SK-N-SH (cell line): ENCODE measurements around the gene NECTIN2. TPM values are rescaled to one million over a fixed set of nuclear protein-coding genes. Genes with fewer than 3 reads are reported as not detected.

Experiments used
- CTCF ChIA-PET: fragments of 300-600, 350-600 bp; formaldehyde crosslinking; extraction: SDS; loops from one replicate; lab custom pipeline; 2021; lab: Yijun Ruan, JAX
- POLR2A ChIA-PET: fragments of 350-600 bp; sonication (Branson Sonifier 250); formaldehyde crosslinking; extraction: SDS; loops from one replicate; lab custom pipeline; 2020; ENCODE audit warnings: antibody characterized with exemption, inconsistent platforms; lab: Yijun Ruan, JAX
- DNase-seq: peaks from one replicate; pipeline ENCODE4 v3.0.0; 2012
- H2AFZ ChIP-seq: fragments of 200-600 bp; sonication (generic); 2 replicates; pipeline ENCODE4 v1.8.1; 2016; ENCODE audit warnings: antibody characterized with exemption, mild to moderate bottlenecking, low read depth
- H3F3A ChIP-seq: fragments of 200-600 bp; sonication (generic); replicated peaks from 2 replicates; pipeline ENCODE3; 2016; ENCODE audit warnings: antibody characterized with exemption, mild to moderate bottlenecking; ENCODE audit not compliant: insufficient read depth
- H3K27ac ChIP-seq, 2 experiments: fragments of 200-500 bp in 1 of 2; fragments of 200-600 bp in 1 of 2; sonication (Bioruptor generic) in 1 of 2; sonication (generic), shearing (Covaris generic) in 1 of 2; 2 replicates each; pipeline versions ENCODE4 v1.5.1 to v1.6.1; 2014 to 2016; ENCODE audit warnings: low read depth in 2 of 2, inconsistent platforms in 1 of 2, low read length in 1 of 2, mild to moderate bottlenecking in 1 of 2, mixed read lengths in 1 of 2
- H3K27me3 ChIP-seq: fragments of 200-600 bp; sonication (generic), shearing (Covaris generic); 2 replicates; pipeline ENCODE4 v1.6.1; 2016; ENCODE audit warnings: mixed run types; ENCODE audit not compliant: insufficient read depth
- H3K36me3 ChIP-seq, 2 experiments: fragments of 200-500 bp in 1 of 2; fragments of 200-600 bp in 1 of 2; sonication (Bioruptor generic) in 1 of 2; sonication (generic) in 1 of 2; replicated peaks in 1 of 2; 2 replicates each; pipeline versions ENCODE3 to v1.5.1; 2014 to 2016; ENCODE audit warnings: low read length in 1 of 2, mild to moderate bottlenecking in 1 of 2; ENCODE audit not compliant: insufficient read depth in 2 of 2, control insufficient read depth in 1 of 2
- H3K4me1 ChIP-seq, 2 experiments: fragments of 200-500 bp in 1 of 2; fragments of 200-600 bp in 1 of 2; sonication (Bioruptor generic) in 1 of 2; sonication (generic), shearing (Covaris generic) in 1 of 2; 2 replicates each; pipeline versions ENCODE4 v1.5.1 to v1.6.1; 2014 to 2016; ENCODE audit warnings: low read depth in 1 of 2, low read length in 1 of 2, mixed run types in 1 of 2; ENCODE audit not compliant: insufficient read depth in 2 of 2, control insufficient read depth in 1 of 2
- H3K4me2 ChIP-seq: fragments of 200-600 bp; sonication (generic), shearing (Covaris generic); 2 replicates; pipeline ENCODE4 v1.6.1; 2017; ENCODE audit warnings: mixed run types
- H3K4me3 ChIP-seq, 2 experiments: fragments of 200-500 bp in 1 of 2; fragments of 200-600 bp in 1 of 2; sonication (Bioruptor generic) in 1 of 2; sonication (generic), shearing (Covaris generic) in 1 of 2; 2 replicates each; pipeline versions ENCODE4 v1.5.1 to v1.8.1; 2014 to 2016; ENCODE audit warnings: low read depth in 2 of 2, inconsistent platforms in 1 of 2, low read length in 1 of 2, mild to moderate bottlenecking in 1 of 2, mixed read lengths in 1 of 2, moderate library complexity in 1 of 2
- H3K79me2 ChIP-seq: fragments of 200-600 bp; sonication (generic); 2 replicates; pipeline ENCODE4 v1.8.1; 2017; ENCODE audit warnings: mild to moderate bottlenecking; ENCODE audit not compliant: insufficient read depth
- H3K9ac ChIP-seq: fragments of 200-600 bp; sonication (generic); 2 replicates; pipeline ENCODE4 v1.6.1; 2017; ENCODE audit warnings: mixed run types
- H3K9me2 ChIP-seq: fragments of 200-600 bp; sonication (generic); 2 replicates; pipeline ENCODE4 v1.6.1; 2017; ENCODE audit warnings: mixed run types
- H3K9me3 ChIP-seq: fragments of 200-600 bp; sonication (generic); 2 replicates; pipeline ENCODE4 v1.6.1; 2017; ENCODE audit warnings: mixed run types, mild to moderate bottlenecking, moderate library complexity
- H4K20me1 ChIP-seq: fragments of 200-600 bp; sonication (generic); 2 replicates; pipeline ENCODE4 v1.6.1; 2017; ENCODE audit warnings: mild to moderate bottlenecking, mixed run types; ENCODE audit not compliant: insufficient read depth
- CTCF ChIP-seq: fragments of 200-600 bp; sonication (generic); IDR thresholded peaks from 2 replicates; pipeline ENCODE4 v1.6.1; 2017; ENCODE audit warnings: antibody characterized with exemption, mild to moderate bottlenecking, moderate library complexity
- EP300 ChIP-seq, 2 experiments: IDR thresholded peaks; 2 replicates each; pipeline versions ENCODE4 v1.4.0 to v1.6.1; 2012; ENCODE audit warnings: borderline replicate concordance in 1 of 2, low read depth in 1 of 2, low read length in 1 of 2
- EZH2phosphoT487 ChIP-seq: fragments of 200-600 bp; sonication (generic); IDR thresholded peaks from 2 replicates; pipeline ENCODE4 v1.6.1; 2017; ENCODE audit warnings: low read depth, mixed run types, mild to moderate bottlenecking, antibody characterized with exemption, moderate library complexity, borderline replicate concordance
- GABPA ChIP-seq: IDR thresholded peaks from 2 replicates; pipeline ENCODE4 v1.4.0; 2012; ENCODE audit warnings: low read depth, mild to moderate bottlenecking
- GATA2 ChIP-seq: sonication (generic); formaldehyde crosslinking; IDR thresholded peaks from 2 replicates; pipeline ENCODE4 v1.5.0; 2020; ENCODE audit warnings: mild to moderate bottlenecking, missing genetic modification reagents
- JUND ChIP-seq: IDR thresholded peaks from 2 replicates; pipeline ENCODE4 v1.4.0; 2012
- MAX ChIP-seq: IDR thresholded peaks from 2 replicates; pipeline ENCODE4 v1.4.0; 2012; ENCODE audit warnings: low read depth
- MEF2A ChIP-seq: IDR thresholded peaks from 2 replicates; pipeline ENCODE4 v1.4.0; 2012; ENCODE audit warnings: low read depth, borderline replicate concordance
- MXI1 ChIP-seq: IDR thresholded peaks from 2 replicates; pipeline ENCODE4 v1.6.1; 2012; ENCODE audit warnings: mild to moderate bottlenecking, low read depth, low read length, improper control_type of control experiment
- NRF1 ChIP-seq: IDR thresholded peaks from 2 replicates; pipeline ENCODE4 v1.6.1; 2012; ENCODE audit warnings: low read depth, mild to moderate bottlenecking, low read length
- PBX3 ChIP-seq: IDR thresholded peaks from 2 replicates; pipeline ENCODE4; 2012
- POLR2AphosphoS5 ChIP-seq: IDR thresholded peaks from 2 replicates; pipeline ENCODE4 v1.6.1; 2012; ENCODE audit warnings: low read depth, low read length
- RXRA ChIP-seq: IDR thresholded peaks from 2 replicates; pipeline ENCODE4 v1.4.0; 2012; ENCODE audit warnings: low read depth, mild to moderate bottlenecking, borderline replicate concordance
- TAF1 ChIP-seq: IDR thresholded peaks from 2 replicates; pipeline ENCODE4 v1.6.1; 2012; ENCODE audit warnings: low read depth, mild to moderate bottlenecking, low read length, moderate library complexity, borderline replicate concordance
- TCF12 ChIP-seq: IDR thresholded peaks from 2 replicates; pipeline ENCODE4 v1.4.0; 2012
- USF1 ChIP-seq: IDR thresholded peaks from 2 replicates; pipeline ENCODE4 v1.4.0; 2012; ENCODE audit warnings: low read depth, borderline replicate concordance
- YY1 ChIP-seq: IDR thresholded peaks from 2 replicates; pipeline ENCODE4 v1.4.0; 2012; ENCODE audit warnings: low read depth, mild to moderate bottlenecking
- ZBTB33 ChIP-seq: IDR thresholded peaks from 2 replicates; pipeline ENCODE4 v1.4.0; 2012; ENCODE audit warnings: low read depth, borderline replicate concordance
- WGBS: methylation state at CpG from one replicate; pipeline ENCODE4 v1.1.6; 2017; ENCODE audit warnings: low lambda C conversion rate; 5-methylcytosine and 5-hydroxymethylcytosine counted together
- polyA plus RNA-seq, 3 experiments: library from polyadenylated mRNA; depleted of rRNA; stranded (reverse); fragments of >200 nt; gene quantifications; 2 replicates each; pipeline ENCODE4 v1.2.3, GENCODE V29; 2012

Gene NECTIN2
- polyA plus RNA-seq, 1 of the 3 experiments (the other 2 are of a cell fraction) = 121 TPM

GRCh38 chr19:44817725-44818465 is 28.2 kb upstream of the NECTIN2 start (continued):
- no peak for TF ChIP-seq ZBTB33
- no peak for TF ChIP-seq TAF1
- TF ChIP-seq POLR2AphosphoS5 = no peak
- no peak for TF ChIP-seq RXRA
- no peak for TF ChIP-seq MEF2A

- Histone ChIP-seq H3K36me3 (no peaks in the 10 kb centered on the region), H3F3A (no peaks in the 10 kb centered on the region), H3K27ac (no peak overlapping the region), H2AFZ (no peak overlapping the region), H3K4me2 (no peak overlapping the region), H3K27me3 (peaks cover 20% of the 10 kb centered on the region; the same call in 1 of the 2 replicates), H3K9me3 (no peaks in the 10 kb centered on the region), H4K20me1 (no peaks in the 10 kb centered on the region), H3K4me1 (no peaks in the 10 kb centered on the region), H3K4me3 (no peak overlapping the region), H3K9ac (no peak overlapping the region), H3K9me2 (no peaks in the 10 kb centered on the region), H3K79me2 (no peaks in the 10 kb centered on the region)
- DNase-seq = no peak
- TF ChIP-seq NRF1 = no peak
- ChIA-PET POLR2A (no interaction called here), CTCF (interaction anchor here (1.0 to 1.5 kb wide), 3 partner anchors 11 to 26 kb away, joined by 3 to 4 read pairs (median 4); no protein-coding TSS in a partner anchor)
- 47% methylated on average over 16 of the region's 20 CpGs for WGBS
Observed at GRCh38 chr19:44818466-44819031, 27.5 kb upstream of the NECTIN2 start.

GRCh38 chr19:44819246-44819832 is 26.8 kb upstream of the NECTIN2 start:
- 54% methylated on average over 28 of the region's 28 CpGs for WGBS
- no peak for TF ChIP-seq PBX3
- TF ChIP-seq YY1 = no peak
- no peak for TF ChIP-seq MEF2A
- TF ChIP-seq CTCF = no peak
- no peak for TF ChIP-seq JUND
- no peak for TF ChIP-seq RXRA
- no peak for TF ChIP-seq TCF12
- TF ChIP-seq GATA2 (CRISPR knock-in tag) = no peak
- TF ChIP-seq USF1 = no peak
- TF ChIP-seq EZH2phosphoT487 = no peak
- TF ChIP-seq EP300 (IDR thresholded peaks at IDR 0.05; ENCODE audit: borderline replicate concordance in 1 of 2, low read depth in 1 of 2, low read length in 1 of 2) = no peak
- no peak for TF ChIP-seq NRF1
- no peak for TF ChIP-seq MXI1
- no peak for TF ChIP-seq GABPA
- no peak for TF ChIP-seq MAX

More at GRCh38 chr19:44819246-44819832, 26.8 kb upstream of the NECTIN2 start:
- Histone ChIP-seq H3K4me2 (no peak overlapping the region), H3K4me1 (no peaks in the 10 kb centered on the region), H3K9me2 (no peaks in the 10 kb centered on the region), H4K20me1 (no peaks in the 10 kb centered on the region), H3K27ac (no peak overlapping the region), H3F3A (no peaks in the 10 kb centered on the region), H2AFZ (no peak overlapping the region), H3K9ac (no peak overlapping the region), H3K36me3 (no peaks in the 10 kb centered on the region), H3K4me3 (no peak overlapping the region), H3K9me3 (no peaks in the 10 kb centered on the region), H3K79me2 (no peaks in the 10 kb centered on the region), H3K27me3 (peaks cover 28% of the 10 kb centered on the region; the same call in 1 of the 2 replicates)
- ChIA-PET POLR2A (no interaction called here), CTCF (interaction anchor here (1.0 to 3.9 kb wide), 3 partner anchors 12 to 95 kb away, joined by 4 to 18 read pairs (median 6); no protein-coding TSS in a partner anchor)
- no peak for DNase-seq
